ENCODE data around the gene BAMBI.

GRCh38 chr10:28684986-28685580 lies 7.8 kb downstream of the BAMBI start:
- TF ChIP-seq ZBTB33 (IDR thresholded peaks at IDR 0.05; ENCODE audit: borderline replicate concordance, low read depth): no peak
- no peak for TF ChIP-seq CTCF (IDR thresholded peaks at IDR 0.05)
- no peak for TF ChIP-seq TAF1 (IDR thresholded peaks at IDR 0.05; ENCODE audit: borderline replicate concordance, low read depth, low read length)
- TF ChIP-seq NRF1 (IDR thresholded peaks at IDR 0.05; ENCODE audit: low read depth, low read length): no peak
- no peak for TF ChIP-seq IRF3 (IDR thresholded peaks at IDR 0.05; ENCODE audit: low read depth, low read length)
- no peak for TF ChIP-seq EZH2phosphoT487 (IDR thresholded peaks at IDR 0.05; ENCODE audit: borderline replicate concordance, low read depth)
- TF ChIP-seq RAD21 (IDR thresholded peaks at IDR 0.05; ENCODE audit: low read length): no peak
- TF ChIP-seq EP300 (IDR thresholded peaks at IDR 0.05; ENCODE audit: borderline replicate concordance in 1 of 2, low read depth in 1 of 2, low read length in 1 of 2): no peak
- no peak for TF ChIP-seq MAX (IDR thresholded peaks at IDR 0.05; ENCODE audit: low read depth)
- no peak for TF ChIP-seq FOXM1 (IDR thresholded peaks at IDR 0.05; ENCODE audit: low read depth)
- TF ChIP-seq GABPA (IDR thresholded peaks at IDR 0.05; ENCODE audit: low read depth): no peak
- no peak for TF ChIP-seq POLR2AphosphoS5 (IDR thresholded peaks at IDR 0.05; ENCODE audit: low read depth, low read length)
- TF ChIP-seq YY1 (IDR thresholded peaks at IDR 0.05; ENCODE audit: low read depth): no peak

All from SK-N-SH (cell line).